Spleen (tissue), 7 donors: ENCODE data around the gene TTC27.

Source experiments
- POLR2A ChIP-seq, 3 donors: fragments of 450-650 bp; IDR thresholded peaks; one replicate each; pipeline ENCODE4 v1.5.1; 2017; ENCODE audit warnings: antibody characterized with exemption in 3 of 3, mild to moderate bottlenecking in 1 of 3
- POLR2AphosphoS5 ChIP-seq, 3 donors: sonication (generic); formaldehyde crosslinking; IDR thresholded peaks; one replicate each; pipeline ENCODE4 v1.5.1; 2017; ENCODE audit warnings: antibody characterized with exemption in 3 of 3
- TF ChIP-seq, protein P1 (sequence below), 11 experiments: fragments of 200-600 bp in 7 of 11; fragments of 450-650 bp in 4 of 11; sonication (generic) in 4 of 11; IDR thresholded peaks in 8 of 11; conservative IDR thresholded peaks in 3 of 11; 1 replicate in 7 of 11; 2 replicates in 4 of 11; pipeline versions ENCODE4 v1.4.0 to v1.8.0; 2016 to 2021; ENCODE audit warnings: antibody characterized with exemption in 11 of 11, inconsistent platforms in 4 of 11, mild to moderate bottlenecking in 1 of 11
- donor health status: DM: no; HTN: no; CAD: no; lungs with moderate emphysema.
- donor health status: DM: no; HTN: no; CAD: no.
- donor health status: DM: no; HTN: no; CAD: no.

DNA sequence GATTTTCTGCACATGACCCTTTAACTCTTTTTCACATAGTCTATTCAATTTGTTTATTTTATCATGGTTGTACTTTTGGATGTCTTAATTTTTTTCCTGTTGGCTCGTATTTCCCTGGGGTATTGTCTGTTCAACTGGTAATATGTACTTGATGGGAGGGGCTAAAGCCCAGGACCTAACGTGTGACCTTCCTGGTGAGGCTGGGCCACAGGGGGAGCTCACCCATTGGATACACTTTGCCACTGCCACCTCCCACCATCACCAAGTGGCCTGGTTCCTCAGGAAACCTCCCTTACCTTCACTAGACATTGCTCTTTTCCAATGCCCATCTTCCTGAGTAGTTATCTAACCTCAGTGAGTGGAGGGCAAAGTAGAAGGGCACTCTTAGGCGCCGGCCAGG is 175.0 kb downstream of the TTC27 start:
- TF ChIP-seq, protein P1, sequence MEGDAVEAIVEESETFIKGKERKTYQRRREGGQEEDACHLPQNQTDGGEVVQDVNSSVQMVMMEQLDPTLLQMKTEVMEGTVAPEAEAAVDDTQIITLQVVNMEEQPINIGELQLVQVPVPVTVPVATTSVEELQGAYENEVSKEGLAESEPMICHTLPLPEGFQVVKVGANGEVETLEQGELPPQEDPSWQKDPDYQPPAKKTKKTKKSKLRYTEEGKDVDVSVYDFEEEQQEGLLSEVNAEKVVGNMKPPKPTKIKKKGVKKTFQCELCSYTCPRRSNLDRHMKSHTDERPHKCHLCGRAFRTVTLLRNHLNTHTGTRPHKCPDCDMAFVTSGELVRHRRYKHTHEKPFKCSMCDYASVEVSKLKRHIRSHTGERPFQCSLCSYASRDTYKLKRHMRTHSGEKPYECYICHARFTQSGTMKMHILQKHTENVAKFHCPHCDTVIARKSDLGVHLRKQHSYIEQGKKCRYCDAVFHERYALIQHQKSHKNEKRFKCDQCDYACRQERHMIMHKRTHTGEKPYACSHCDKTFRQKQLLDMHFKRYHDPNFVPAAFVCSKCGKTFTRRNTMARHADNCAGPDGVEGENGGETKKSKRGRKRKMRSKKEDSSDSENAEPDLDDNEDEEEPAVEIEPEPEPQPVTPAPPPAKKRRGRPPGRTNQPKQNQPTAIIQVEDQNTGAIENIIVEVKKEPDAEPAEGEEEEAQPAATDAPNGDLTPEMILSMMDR (IDR thresholded peaks at IDR 0.05 in 8 of 11, conservative IDR thresholded peaks at IDR 0.05 in 3 of 11): no peak
- TF ChIP-seq POLR2AphosphoS5 (IDR thresholded peaks at IDR 0.05) (no peak), POLR2A (IDR thresholded peaks at IDR 0.05) (no peak)
